HG02642 (cell line): ENCODE data around the gene CLBA1.

Experiments used
- ATAC-seq: cut with Tn5 transposase; IDR thresholded peaks from one replicate; pipeline ENCODE4 v1.9.1; 2021; ENCODE audit warnings: mild to moderate bottlenecking; ENCODE audit not compliant: unreplicated experiment, poor library complexity

Gene CLBA1

DNA sequence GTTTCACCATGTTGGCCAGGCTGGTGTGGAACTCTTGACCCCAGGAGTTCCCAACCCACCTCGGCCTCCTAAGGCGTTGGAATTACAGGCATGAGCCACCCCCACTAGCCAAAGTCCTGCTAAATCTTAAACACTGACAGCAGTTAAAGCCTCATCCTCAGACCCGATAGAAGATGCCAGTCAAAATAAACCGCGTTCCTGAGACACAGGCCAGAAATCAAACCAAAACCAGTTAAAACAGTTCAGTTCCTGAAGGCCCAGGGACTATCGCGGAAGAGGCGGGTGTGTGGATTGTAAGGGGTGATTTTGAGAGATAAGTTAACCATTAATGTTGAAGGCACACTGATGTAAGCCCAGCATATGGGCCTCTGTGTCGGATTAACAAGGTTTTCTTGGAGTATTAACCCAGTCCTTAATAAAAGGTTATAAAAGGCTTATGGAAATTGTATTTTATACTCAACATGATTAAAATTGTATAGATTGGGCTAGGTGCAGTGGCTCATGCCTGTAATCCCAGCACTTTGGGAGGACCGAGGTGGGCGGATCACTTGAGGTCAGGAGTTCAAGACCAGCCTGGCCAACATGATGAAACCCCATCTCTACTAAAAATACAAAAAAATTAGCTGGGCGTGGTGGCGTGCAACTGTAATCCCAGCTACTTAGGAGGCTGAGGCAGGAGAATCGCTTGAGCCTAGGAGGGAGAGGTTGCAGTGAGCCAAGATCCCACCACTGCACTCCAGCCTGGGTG lies 54.0 kb downstream of the CLBA1 start:
- no peak for ATAC-seq

DNA sequence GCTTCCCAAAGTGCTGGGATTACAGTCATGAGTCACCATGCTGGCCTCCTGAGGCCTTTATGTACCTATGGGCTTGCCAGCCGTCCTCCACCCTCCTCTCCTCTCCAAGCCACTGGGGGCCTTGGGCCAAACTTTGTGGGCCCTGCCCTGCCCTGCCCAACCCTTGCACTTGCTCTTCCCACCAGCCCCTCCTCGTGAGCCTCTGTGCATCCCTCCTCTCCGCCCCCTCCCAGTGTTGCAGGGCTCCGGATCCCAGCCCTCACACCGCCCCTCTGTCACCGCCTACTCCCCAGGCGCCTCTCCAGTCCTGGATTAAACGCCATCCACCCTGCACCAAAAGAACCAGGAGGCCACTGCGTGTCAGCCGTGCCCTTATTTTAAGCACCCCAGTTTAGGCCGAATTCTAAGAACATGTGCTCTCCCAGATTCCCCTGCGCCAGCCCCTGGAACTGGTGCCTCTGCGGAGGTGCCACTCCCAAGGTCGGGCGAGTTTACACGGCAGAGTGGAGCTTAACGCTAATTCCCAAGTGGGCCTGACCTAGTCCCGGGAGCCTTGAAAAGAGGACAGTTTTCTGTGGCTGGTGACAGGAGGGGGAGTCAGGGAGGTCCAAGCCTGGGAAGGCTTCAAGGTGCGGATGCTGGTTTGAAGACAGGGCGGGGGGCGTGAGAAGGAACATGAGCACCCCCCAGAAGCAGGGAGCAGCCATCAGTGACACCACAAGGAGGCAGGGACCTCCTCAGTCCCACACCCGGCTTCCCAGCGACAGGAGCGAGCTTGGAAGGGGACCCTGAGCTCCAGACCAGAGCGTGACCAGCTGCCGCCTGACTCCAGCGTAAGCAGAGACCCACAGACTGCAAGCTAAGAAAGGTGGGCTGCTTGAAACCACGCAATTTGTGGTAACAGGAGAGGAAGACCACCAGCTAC lies 56.5 kb downstream of the CLBA1 start:
- no peak for ATAC-seq

GRCh38 chr14:105042813-105043212 lies 57.2 kb downstream of the CLBA1 start:
- ATAC-seq: no peak

DNA sequence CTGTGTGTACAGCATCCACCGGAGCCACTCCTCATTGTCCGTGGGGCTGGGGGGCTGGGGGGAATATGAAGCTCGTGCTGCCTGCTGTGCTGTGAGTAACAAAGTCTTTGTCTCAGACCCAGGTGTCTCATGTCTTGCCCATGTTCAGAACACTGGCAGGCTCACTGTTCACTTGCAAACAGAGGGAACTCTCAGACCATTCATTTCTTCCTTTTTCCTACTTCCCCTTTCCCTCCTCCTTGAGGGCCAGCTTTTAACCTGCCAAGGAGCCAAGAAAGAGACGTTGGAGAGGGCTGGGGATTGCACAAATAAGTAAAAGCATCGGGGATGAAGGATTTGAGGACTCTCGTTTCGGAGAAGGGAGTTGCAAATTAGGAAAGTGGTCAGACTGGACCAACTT lies 58.1 kb downstream of the CLBA1 start:
- ATAC-seq: no peak
